GM13977 (cell line): Measurements from ENCODE around the gene GRXCR2.

ENCODE experiments used
- DNase-seq: peaks from one replicate; pipeline ENCODE4 v3.0.0; 2012; ENCODE audit warnings: low spot score
- CTCF ChIP-seq: IDR thresholded peaks from 2 replicates; pipeline ENCODE4 v1.5.1; 2012; ENCODE audit warnings: mild to moderate bottlenecking, control low read depth; ENCODE audit not compliant: insufficient read depth; ENCODE audit errors: extremely low read depth, missing control alignments
- in situ Hi-C: fragments of 300-500 bp; cut with MboI; formaldehyde crosslinking; loops from one replicate; pipeline ENCODE4 v1.12.0; 2022; ENCODE audit warnings: low sequenced_read_pairs, low pct_unique_long_range_greater_than_20kb, mixed read lengths, inconsistent platforms; ENCODE audit not compliant: unreplicated experiment

Gene GRXCR2

GRCh38 chr5:145834917-145835847 is 37.6 kb downstream of the GRXCR2 start, which contains the start of gene PRELID2:
Gene PRELID2, minus strand, starts transcription at chr5:145835342. Its CDS starts 91 bp downstream, at chr5:145835251.
- DNase-seq = peak; percentile 40
- TF ChIP-seq CTCF = no peak
- in situ Hi-C loops = no loop called here

- no peak for DNase-seq
- in situ Hi-C loops = no loop called here
- no peak for TF ChIP-seq CTCF
These were observed 38.3 kb downstream of the GRXCR2 start for GRCh38 chr5:145834554-145834916.

GRCh38 chr5:145833631-145834200 is 39.1 kb downstream of the GRXCR2 start:
- DNase-seq = no peak
- TF ChIP-seq CTCF = no peak
- in situ Hi-C loops = no loop called here

GRCh38 chr5:145830594-145830993 is 42.2 kb downstream of the GRXCR2 start:
- no peak for TF ChIP-seq CTCF
- DNase-seq = no peak
- in situ Hi-C loops = no loop called here

GRCh38 chr5:145829708-145830361 is 43.0 kb downstream of the GRXCR2 start:
- in situ Hi-C loops = no loop called here
- no peak for TF ChIP-seq CTCF
- no peak for DNase-seq

GRCh38 chr5:145826895-145827674 is 45.7 kb downstream of the GRXCR2 start:
- in situ Hi-C loops = no loop called here
- no peak for DNase-seq
- no peak for TF ChIP-seq CTCF
